ENCODE measurements around the gene LPAR3. TPM values are rescaled to one million over a fixed set of nuclear protein-coding genes. Genes with fewer than 3 reads are reported as not detected.

LPAR3 gene
- total and polyA plus RNA-seq, 2 of the 13 experiments (the other 11 are each of a cell fraction or from before 2014, with no cell fraction given), result not detected

- no peak for TF ChIP-seq KAT2B (IDR thresholded peaks at IDR 0.05; ENCODE audit: borderline replicate concordance, low read depth, low read length)
- no peak for TF ChIP-seq KDM4B (CRISPR knock-in tag; IDR thresholded peaks at IDR 0.05)
- TF ChIP-seq, protein P1, sequence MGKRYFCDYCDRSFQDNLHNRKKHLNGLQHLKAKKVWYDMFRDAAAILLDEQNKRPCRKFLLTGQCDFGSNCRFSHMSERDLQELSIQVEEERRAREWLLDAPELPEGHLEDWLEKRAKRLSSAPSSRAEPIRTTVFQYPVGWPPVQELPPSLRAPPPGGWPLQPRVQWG (CRISPR knock-in tag; IDR thresholded peaks at IDR 0.05; ENCODE audit: borderline replicate concordance, low read depth), result no peak
- TF ChIP-seq SRSF1 (optimal IDR thresholded peaks at IDR 0.05; ENCODE audit: low read depth, low read length), result no peak
- TF ChIP-seq, protein P2, sequence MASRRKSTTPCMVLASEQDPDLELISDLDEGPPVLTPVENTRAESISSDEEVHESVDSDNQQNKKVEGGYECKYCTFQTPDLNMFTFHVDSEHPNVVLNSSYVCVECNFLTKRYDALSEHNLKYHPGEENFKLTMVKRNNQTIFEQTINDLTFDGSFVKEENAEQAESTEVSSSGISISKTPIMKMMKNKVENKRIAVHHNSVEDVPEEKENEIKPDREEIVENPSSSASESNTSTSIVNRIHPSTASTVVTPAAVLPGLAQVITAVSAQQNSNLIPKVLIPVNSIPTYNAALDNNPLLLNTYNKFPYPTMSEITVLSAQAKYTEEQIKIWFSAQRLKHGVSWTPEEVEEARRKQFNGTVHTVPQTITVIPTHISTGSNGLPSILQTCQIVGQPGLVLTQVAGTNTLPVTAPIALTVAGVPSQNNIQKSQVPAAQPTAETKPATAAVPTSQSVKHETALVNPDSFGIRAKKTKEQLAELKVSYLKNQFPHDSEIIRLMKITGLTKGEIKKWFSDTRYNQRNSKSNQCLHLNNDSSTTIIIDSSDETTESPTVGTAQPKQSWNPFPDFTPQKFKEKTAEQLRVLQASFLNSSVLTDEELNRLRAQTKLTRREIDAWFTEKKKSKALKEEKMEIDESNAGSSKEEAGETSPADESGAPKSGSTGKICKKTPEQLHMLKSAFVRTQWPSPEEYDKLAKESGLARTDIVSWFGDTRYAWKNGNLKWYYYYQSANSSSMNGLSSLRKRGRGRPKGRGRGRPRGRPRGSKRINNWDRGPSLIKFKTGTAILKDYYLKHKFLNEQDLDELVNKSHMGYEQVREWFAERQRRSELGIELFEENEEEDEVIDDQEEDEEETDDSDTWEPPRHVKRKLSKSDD (CRISPR knock-in tag; IDR thresholded peaks at IDR 0.05; ENCODE audit: low read depth), result no peak
- TF ChIP-seq, protein P3, sequence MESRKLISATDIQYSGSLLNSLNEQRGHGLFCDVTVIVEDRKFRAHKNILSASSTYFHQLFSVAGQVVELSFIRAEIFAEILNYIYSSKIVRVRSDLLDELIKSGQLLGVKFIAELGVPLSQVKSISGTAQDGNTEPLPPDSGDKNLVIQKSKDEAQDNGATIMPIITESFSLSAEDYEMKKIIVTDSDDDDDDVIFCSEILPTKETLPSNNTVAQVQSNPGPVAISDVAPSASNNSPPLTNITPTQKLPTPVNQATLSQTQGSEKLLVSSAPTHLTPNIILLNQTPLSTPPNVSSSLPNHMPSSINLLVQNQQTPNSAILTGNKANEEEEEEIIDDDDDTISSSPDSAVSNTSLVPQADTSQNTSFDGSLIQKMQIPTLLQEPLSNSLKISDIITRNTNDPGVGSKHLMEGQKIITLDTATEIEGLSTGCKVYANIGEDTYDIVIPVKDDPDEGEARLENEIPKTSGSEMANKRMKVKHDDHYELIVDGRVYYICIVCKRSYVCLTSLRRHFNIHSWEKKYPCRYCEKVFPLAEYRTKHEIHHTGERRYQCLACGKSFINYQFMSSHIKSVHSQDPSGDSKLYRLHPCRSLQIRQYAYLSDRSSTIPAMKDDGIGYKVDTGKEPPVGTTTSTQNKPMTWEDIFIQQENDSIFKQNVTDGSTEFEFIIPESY (CRISPR knock-in tag; IDR thresholded peaks at IDR 0.05), result no peak
- TF ChIP-seq ZNF280B (CRISPR knock-in tag; IDR thresholded peaks at IDR 0.05; ENCODE audit: borderline replicate concordance), result no peak
Observed at GRCh38 chr1:84846387-84846786, 46.6 kb downstream of the LPAR3 start (continued).

All from HepG2 (cell line).